ENCODE data around the gene SLC2A14. TPM values are rescaled to one million over a fixed set of nuclear protein-coding genes. Genes with fewer than 3 reads are reported as not detected.
"Not testable (repeated sequence)": the region's sequence is repeated elsewhere in the genome, so short reads cannot be mapped to it uniquely, and the experiment has no call there.

Gene SLC2A14
- 0.05 and 0.07 TPM in 2 replicates for total RNA-seq

DNA sequence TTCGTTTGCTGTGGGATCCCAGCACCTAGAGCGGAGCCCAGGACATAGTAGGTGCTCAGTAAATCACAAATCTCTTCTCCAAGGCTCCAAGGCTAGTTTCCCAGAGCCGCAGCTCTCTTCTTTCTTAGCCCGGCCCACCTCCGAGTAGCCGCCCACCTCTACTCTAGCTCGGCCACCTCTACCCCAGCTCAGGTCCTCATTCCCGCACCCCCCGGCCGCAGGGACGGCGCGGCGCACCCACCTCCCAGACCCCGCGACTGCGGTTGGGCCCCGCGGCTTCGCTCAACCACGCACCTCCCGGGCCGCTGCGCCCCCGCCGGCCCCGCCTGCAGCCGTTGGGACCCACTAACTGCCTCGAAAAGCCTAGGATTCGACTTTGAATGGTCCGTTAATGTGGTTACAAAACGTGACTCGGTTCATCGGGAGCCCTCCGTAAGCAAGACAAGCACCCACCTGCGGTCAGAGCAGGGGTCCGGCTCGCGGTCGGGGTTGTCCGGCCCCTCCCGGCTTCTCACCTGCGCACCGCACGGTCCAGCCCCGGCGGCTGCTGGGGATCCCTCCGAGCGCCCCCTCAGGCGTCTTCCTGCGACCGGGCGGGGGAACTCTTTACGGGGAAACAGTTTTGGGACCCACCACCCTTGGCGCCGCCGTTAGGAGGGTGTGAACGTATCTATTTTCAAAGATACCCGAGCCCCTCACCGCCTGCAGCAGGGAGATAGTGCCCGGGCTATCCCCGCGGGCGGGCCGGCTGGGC, at the start of gene SLC2A14:
Gene SLC2A14, minus strand, starts transcription at position 350 of the 754 bp plus-strand sequence. CDS start 3,035 bp downstream, outside the sequence.
- H3K27ac Mint-ChIP-seq = no peak within 1 kb of the TSS
- H3K36me3 Mint-ChIP-seq (ENCODE audit: low read depth) = no peaks in the 10 kb centered on the region
- no peak within 1 kb of the TSS for H3K4me3 Mint-ChIP-seq (ENCODE audit: low read depth)
- H3K27me3 Mint-ChIP-seq (ENCODE audit: low read depth) = peaks cover 41% of the 10 kb centered on the region
- DNase-seq (ENCODE audit: low spot score) = no peak
- H3K9me3 Mint-ChIP-seq = no peaks in the 10 kb centered on the region
- intact Hi-C loops (cut with micrococcal nuclease) = no loop called here
- peaks cover 4% of the 10 kb centered on the region for H3K4me1 Mint-ChIP-seq (ENCODE audit: low read depth)

DNA sequence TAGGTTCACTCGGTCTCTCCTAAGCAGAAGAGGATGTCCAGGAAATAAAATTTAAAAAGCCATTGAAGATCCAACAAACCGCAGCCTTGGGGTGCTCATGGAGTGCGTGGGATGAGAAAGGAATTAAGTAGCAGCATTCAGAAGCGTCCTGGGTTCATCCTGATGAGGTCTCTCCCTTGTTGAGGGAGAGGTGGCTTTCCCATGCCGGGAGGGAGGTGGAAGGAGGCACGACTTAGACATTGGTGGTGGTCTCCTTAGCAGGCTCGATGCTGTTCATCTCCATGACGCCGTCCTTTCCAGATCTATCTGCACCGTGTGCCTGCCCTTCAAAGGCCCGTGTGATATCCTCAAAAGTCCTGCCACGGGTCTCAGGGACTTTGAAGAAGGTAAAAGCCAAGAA, 48.5 kb upstream of the SLC2A14 start:
- intact Hi-C loops (cut with micrococcal nuclease); H3K27me3 Mint-ChIP-seq (ENCODE audit: low read depth); H3K4me3 Mint-ChIP-seq (ENCODE audit: low read depth); DNase-seq (ENCODE audit: low spot score); H3K27ac Mint-ChIP-seq; H3K9me3 Mint-ChIP-seq: not testable (repeated sequence)
- Mint-ChIP-seq H3K36me3 (ENCODE audit: low read depth) (peaks cover 76% of the 10 kb centered on the region), H3K4me1 (ENCODE audit: low read depth) (peaks cover 24% of the 10 kb centered on the region)

DNA sequence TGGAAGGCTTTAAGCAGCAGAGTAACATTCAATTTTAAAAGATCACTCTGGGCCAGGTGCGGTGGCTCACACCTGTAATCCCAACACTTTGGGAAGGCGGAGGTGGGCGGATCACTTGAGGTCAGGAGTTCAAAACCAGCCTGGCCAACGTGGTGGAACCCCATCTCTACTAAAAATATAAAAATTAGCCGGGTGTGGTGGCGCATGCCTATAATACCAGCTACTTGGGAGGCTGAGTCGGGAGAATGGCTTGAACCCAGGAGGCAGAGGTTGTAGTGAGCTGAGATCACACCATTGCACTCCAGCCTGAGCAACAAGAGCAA, 45.5 kb upstream of the SLC2A14 start:
- intact Hi-C loops (cut with micrococcal nuclease) = loop anchor here (5.0 kb wide), 1 partner anchor 56 kb away; no protein-coding TSS in a partner anchor
- H3K9me3 Mint-ChIP-seq; H3K27ac Mint-ChIP-seq; H3K4me3 Mint-ChIP-seq (ENCODE audit: low read depth); DNase-seq (ENCODE audit: low spot score); H3K27me3 Mint-ChIP-seq (ENCODE audit: low read depth): not testable (repeated sequence)
- Mint-ChIP-seq H3K4me1 (ENCODE audit: low read depth) (peaks cover 19% of the 10 kb centered on the region), H3K36me3 (ENCODE audit: low read depth) (peaks cover 53% of the 10 kb centered on the region)

DNA sequence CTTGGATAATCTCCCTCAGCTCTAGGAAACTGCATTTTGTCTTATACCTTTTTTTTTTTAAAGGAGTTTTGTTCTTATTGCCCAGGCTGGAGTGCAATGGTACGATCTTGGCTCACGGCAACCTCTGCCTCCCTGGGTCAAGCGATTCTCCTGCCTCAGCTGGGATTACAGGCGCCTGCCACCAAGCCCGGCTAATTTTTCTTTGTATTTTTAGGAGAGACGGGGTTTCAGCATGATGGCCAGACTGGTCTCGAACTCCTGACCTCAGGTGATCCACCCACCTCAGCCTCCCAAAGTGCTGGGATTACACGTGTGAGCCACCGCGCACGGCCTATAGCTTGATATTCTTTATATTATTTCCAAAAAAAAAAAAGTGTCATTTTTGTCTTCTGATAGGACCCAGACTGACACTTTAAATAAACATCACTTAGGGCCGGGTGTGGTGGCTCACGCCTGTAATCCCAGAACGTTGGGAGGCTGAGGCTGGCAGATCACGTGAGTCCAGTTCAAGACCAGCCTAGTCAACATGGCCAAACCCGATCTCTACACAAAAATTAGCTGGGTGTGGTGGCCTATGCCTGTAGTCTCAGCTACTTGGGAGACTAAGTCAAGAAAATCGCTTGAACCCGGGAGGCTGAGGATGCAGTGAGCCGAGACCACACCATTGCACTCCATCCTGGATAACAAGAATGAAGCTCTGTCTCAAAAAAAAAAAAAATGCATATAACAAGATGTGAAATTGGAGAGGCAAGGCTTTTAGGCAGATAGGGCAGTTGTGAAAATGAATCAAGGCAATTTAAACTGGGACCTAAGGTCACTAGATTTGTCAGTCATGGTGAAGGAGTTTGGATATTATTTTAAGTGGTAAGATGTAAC, 44.9 kb upstream of the SLC2A14 start:
- intact Hi-C loops (cut with micrococcal nuclease) = loop anchor here (5.0 kb wide), 1 partner anchor 55 kb away; no protein-coding TSS in a partner anchor
- Mint-ChIP-seq H3K27ac (peak overlapping the region; percentile 65), H3K4me1 (ENCODE audit: low read depth) (peaks cover 19% of the 10 kb centered on the region), H3K4me3 (ENCODE audit: low read depth) (no peak overlapping the region), H3K9me3 (no peaks in the 10 kb centered on the region), H3K36me3 (ENCODE audit: low read depth) (peaks cover 47% of the 10 kb centered on the region), H3K27me3 (ENCODE audit: low read depth) (no peaks in the 10 kb centered on the region)
- no peak for DNase-seq (ENCODE audit: low spot score)

DNA sequence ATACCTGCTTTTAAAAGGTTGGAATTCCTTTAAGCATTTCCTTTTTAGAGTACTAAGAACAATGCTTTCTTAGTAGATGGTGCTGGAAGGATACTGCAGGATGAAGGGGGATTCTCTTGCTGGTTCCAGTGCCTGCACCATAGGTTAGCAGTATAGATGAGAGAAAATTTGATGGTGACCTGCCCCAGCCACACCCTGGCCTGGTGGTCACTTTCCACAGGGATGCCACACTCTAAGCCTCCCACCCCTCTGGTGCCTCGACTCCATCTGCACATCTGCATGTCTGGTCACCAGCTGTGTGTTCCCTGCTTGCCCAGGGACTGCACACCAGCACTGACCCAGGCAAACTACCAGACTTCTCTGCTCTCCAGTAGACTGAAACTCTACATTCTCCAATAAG, 44.2 kb upstream of the SLC2A14 start:
- no peak for DNase-seq (ENCODE audit: low spot score)
- H3K27ac Mint-ChIP-seq = no peak overlapping the region
- H3K9me3 Mint-ChIP-seq = no peaks in the 10 kb centered on the region

DNA sequence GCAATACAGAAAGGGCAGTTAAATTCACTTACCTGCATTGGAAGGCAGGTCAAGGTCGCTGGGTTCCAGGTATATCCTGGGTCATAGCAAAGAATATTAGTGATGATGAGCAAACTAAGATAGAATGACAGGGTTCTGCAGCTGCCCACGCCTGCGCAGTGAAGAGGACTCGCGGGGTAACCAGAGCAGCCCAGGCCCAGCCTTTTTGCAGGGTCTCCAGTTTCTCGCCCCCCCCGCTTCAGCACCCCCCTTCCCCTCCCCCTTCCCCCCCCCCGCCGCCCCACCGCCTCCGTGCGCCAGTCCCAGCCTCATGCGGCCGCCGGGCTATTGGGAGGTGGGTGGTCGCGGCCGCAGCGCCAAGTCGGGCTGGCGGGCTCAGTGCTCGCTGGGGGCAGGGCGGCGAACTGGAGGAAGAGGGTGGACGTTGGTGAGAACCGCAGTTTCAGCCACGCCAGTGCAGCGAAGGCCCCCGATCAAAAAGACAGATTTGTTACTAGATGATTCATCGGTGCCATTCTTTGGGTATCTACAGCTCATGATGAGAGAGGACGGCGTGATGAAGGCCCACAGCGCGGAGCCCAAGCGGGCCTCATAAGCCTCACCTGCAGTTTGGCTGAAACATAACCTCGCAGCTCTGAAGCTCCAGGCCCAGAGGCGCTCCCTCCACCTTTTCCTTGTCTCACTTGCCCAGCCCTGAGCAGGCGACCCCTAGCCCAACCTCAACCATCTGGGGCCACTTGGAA, 43.1 kb upstream of the SLC2A14 start:
- DNase-seq (ENCODE audit: low spot score) = no peak
- intact Hi-C loops (cut with micrococcal nuclease) = loop anchor here (1.0 to 5.0 kb wide), 2 partner anchors 54 to 74 kb away; no protein-coding TSS in a partner anchor
- Mint-ChIP-seq H3K36me3 (ENCODE audit: low read depth) (peaks cover 31% of the 10 kb centered on the region), H3K27me3 (ENCODE audit: low read depth) (no peaks in the 10 kb centered on the region), H3K4me1 (ENCODE audit: low read depth) (peaks cover 11% of the 10 kb centered on the region), H3K4me3 (ENCODE audit: low read depth) (no peak overlapping the region), H3K27ac (no peak overlapping the region), H3K9me3 (no peaks in the 10 kb centered on the region)

More for the DNA sequence above, 44.2 kb upstream of the SLC2A14 start:
- Mint-ChIP-seq H3K27me3 (ENCODE audit: low read depth) (no peaks in the 10 kb centered on the region), H3K4me3 (ENCODE audit: low read depth) (no peak overlapping the region), H3K36me3 (ENCODE audit: low read depth) (peaks cover 41% of the 10 kb centered on the region), H3K4me1 (ENCODE audit: low read depth) (peaks cover 18% of the 10 kb centered on the region)
- intact Hi-C loops (cut with micrococcal nuclease) = loop anchor here (1.0 to 5.0 kb wide), 2 partner anchors 55 to 73 kb away; no protein-coding TSS in a partner anchor

DNA sequence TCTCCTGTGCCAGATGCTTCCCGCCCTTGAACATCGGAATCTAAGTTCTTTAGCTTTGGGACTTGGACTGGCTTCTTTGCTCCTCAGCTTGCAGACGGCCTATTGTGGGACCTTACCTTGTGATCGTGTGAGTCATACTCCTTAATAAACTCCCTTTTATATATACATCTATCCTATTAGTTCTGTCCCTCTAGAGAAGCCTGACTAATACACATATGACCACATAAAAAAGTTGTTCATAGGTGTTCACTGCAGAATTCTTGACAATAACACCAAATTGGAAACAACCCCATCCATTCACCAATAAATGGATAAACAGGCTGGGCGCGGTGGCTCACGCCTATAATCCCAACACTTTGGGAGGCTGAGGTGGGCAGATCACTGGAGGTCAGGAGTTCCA, 37.4 kb upstream of the SLC2A14 start:
- intact Hi-C loops (cut with micrococcal nuclease) = not testable (repeated sequence)

DNA sequence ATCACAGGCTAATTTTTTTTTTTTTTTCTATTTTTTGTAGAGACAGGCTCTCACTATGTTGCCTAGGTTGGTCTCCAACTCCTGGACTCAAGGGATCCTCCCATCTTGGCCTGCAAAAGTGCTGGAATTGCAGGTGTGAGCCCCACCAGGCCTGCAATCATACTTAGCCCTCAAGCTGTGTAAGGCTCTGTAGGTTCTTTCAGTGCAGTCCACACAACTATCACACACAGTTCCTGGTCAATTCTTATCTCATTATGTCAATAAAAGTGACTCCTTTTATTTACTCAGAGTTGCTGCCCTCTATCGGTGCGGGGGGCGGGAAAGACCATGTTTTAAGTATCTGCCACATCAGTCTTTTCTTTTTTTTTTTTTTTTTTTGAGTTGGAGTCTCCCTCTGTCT, 34.3 kb upstream of the SLC2A14 start:
- no peaks in the 10 kb centered on the region for H3K9me3 Mint-ChIP-seq
- H3K4me1 Mint-ChIP-seq (ENCODE audit: low read depth) = no peaks in the 10 kb centered on the region
- no peak overlapping the region for H3K4me3 Mint-ChIP-seq (ENCODE audit: low read depth)
- no peak for DNase-seq (ENCODE audit: low spot score)
- H3K27me3 Mint-ChIP-seq (ENCODE audit: low read depth) = peaks cover 3% of the 10 kb centered on the region
- no peaks in the 10 kb centered on the region for H3K36me3 Mint-ChIP-seq (ENCODE audit: low read depth)
- no peak overlapping the region for H3K27ac Mint-ChIP-seq
- intact Hi-C loops (cut with micrococcal nuclease) = no loop called here

More for the DNA sequence above, 37.4 kb upstream of the SLC2A14 start:
- H3K36me3 Mint-ChIP-seq (ENCODE audit: low read depth); DNase-seq (ENCODE audit: low spot score); H3K9me3 Mint-ChIP-seq; H3K27me3 Mint-ChIP-seq (ENCODE audit: low read depth); H3K4me3 Mint-ChIP-seq (ENCODE audit: low read depth); H3K4me1 Mint-ChIP-seq (ENCODE audit: low read depth); H3K27ac Mint-ChIP-seq: not testable (repeated sequence)

DNA sequence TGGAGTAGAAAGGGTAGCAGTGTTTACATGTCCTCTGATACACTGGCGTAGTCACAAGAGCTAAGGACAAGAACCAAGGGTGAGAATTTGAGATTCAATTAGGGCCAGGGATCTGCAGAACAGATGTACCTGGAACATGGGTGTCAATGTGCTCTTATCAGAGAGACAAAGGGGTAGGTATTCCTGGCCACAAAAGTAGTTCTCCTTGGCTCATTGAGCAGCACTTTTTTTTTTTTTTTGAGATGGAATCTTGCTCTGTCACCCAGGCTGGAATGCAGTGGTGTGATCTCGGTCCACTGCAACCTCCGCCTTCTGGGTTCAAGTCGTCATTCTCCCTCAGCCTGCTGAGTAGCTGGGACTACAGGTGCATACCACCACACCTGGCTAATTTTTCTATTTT, 33.6 kb upstream of the SLC2A14 start:
- DNase-seq (ENCODE audit: low spot score); H3K9me3 Mint-ChIP-seq; H3K4me1 Mint-ChIP-seq (ENCODE audit: low read depth); intact Hi-C loops (cut with micrococcal nuclease); H3K36me3 Mint-ChIP-seq (ENCODE audit: low read depth); H3K27ac Mint-ChIP-seq; H3K4me3 Mint-ChIP-seq (ENCODE audit: low read depth); H3K27me3 Mint-ChIP-seq (ENCODE audit: low read depth): not testable (repeated sequence)

DNA sequence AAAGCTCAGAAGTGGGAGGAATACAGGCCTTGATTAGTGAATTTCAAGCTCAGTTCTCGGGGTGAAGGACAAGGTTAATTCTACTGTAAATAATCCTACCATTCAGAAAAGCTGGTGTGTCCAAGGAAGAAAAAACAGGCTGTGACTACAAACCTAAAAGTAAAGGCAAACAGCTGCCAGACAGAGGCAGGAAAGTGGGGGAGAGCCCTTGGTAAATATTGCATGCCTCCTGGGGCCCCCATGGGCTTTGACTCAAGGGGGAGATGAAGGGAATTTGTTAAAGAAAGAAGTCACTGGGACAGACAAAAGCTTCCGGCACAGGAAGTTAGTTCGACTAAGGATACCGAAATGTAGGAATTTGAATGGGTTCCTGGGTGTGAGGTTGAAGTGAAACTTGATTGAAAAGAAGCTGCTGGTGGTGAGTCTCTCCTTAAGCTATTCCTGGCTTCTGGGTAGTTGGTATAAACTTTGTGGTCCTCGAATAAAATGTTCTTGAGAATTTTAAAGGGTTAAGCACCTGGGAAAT, 32.9 kb upstream of the SLC2A14 start:
- H3K36me3 Mint-ChIP-seq (ENCODE audit: low read depth); H3K27ac Mint-ChIP-seq; H3K4me3 Mint-ChIP-seq (ENCODE audit: low read depth); DNase-seq (ENCODE audit: low spot score); H3K27me3 Mint-ChIP-seq (ENCODE audit: low read depth); H3K9me3 Mint-ChIP-seq; H3K4me1 Mint-ChIP-seq (ENCODE audit: low read depth); intact Hi-C loops (cut with micrococcal nuclease): not testable (repeated sequence)

DNA sequence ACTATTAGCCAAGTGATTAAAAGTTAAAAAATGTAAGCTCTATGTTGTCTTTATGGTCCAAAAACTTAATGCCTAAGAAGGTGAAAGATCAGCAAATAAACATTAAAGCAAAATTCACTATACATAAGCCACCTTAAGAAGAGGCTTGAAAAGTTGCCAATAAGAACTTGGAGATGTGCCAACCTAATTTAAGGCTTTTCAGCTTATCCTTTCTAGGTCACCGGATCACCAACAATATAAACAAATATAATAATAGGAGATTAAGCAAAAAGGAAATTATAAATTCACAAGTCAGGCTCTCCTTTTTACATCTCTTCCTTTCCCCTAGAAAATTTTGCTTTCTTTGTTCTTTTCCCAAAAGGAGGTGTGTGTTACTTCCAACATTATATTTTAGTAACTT, 32.4 kb upstream of the SLC2A14 start:
- Mint-ChIP-seq H3K36me3 (ENCODE audit: low read depth) (no peaks in the 10 kb centered on the region), H3K27ac (no peak overlapping the region), H3K4me1 (ENCODE audit: low read depth) (no peaks in the 10 kb centered on the region), H3K9me3 (no peaks in the 10 kb centered on the region), H3K27me3 (ENCODE audit: low read depth) (peaks cover 5% of the 10 kb centered on the region), H3K4me3 (ENCODE audit: low read depth) (no peak overlapping the region)
- intact Hi-C loops (cut with micrococcal nuclease) = no loop called here
- no peak for DNase-seq (ENCODE audit: low spot score)

DNA sequence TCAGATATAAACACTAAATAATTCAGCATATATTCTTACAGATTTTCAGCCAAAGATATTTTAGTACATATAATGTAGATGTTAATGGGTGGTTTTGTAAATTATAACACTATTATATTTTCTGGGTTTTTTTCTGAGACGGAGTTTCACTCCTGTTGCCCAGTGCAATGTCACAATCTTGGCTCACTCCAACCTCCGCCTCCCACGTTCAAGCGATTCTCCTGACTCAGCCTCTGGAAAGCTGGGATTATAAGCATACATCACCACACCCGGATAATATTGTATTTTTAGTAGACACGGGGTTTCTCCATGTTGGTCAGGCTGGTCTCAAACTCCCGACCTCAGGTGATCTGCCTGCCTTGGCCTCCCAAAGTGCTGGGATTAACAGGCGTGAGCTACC, 29.7 kb upstream of the SLC2A14 start:
- DNase-seq (ENCODE audit: low spot score); H3K4me1 Mint-ChIP-seq (ENCODE audit: low read depth); H3K4me3 Mint-ChIP-seq (ENCODE audit: low read depth); H3K36me3 Mint-ChIP-seq (ENCODE audit: low read depth); H3K9me3 Mint-ChIP-seq; H3K27ac Mint-ChIP-seq; H3K27me3 Mint-ChIP-seq (ENCODE audit: low read depth); intact Hi-C loops (cut with micrococcal nuclease): not testable (repeated sequence)
